ENCODE measurements around the gene AQP6.

The AQP6 gene

GRCh38 chr12:49934505-49934904 lies 38.2 kb upstream of the AQP6 start:
- ChIA-PET POLR2A (no interaction called here), CTCF (interaction anchor here (10.0 kb wide), 1 partner anchor 12 kb away, joined by 65 read pairs; no protein-coding TSS in a partner anchor)
- DNase-seq (ENCODE audit: extremely low spot score) = no peak
- no peak for TF ChIP-seq CTCF (IDR thresholded peaks at IDR 0.05; ENCODE audit: control extremely low read depth, extremely low read depth, low read depth, missing control alignments)

GRCh38 chr12:49936925-49937324 lies 35.8 kb upstream of the AQP6 start:
- ChIA-PET CTCF (interaction anchor here (1.0 to 7.1 kb wide), 5 partner anchors 9 to 119 kb away, joined by 3 to 47 read pairs (median 4); no protein-coding TSS in a partner anchor), POLR2A (no interaction called here)
- TF ChIP-seq CTCF (IDR thresholded peaks at IDR 0.05; ENCODE audit: control extremely low read depth, extremely low read depth, low read depth, missing control alignments) = no peak
- DNase-seq (ENCODE audit: extremely low spot score) = no peak

- DNase-seq (ENCODE audit: extremely low spot score) = no peak
- CTCF ChIA-PET = interaction anchor here (0.6 to 7.1 kb wide), 6 partner anchors 8 to 118 kb away, joined by 3 to 47 read pairs (median 4); no protein-coding TSS in a partner anchor
- TF ChIP-seq CTCF (IDR thresholded peaks at IDR 0.05; ENCODE audit: control extremely low read depth, extremely low read depth, low read depth, missing control alignments) = no peak
- POLR2A ChIA-PET = no interaction called here
Observed at GRCh38 chr12:49937639-49938300, 35.0 kb upstream of the AQP6 start.

GRCh38 chr12:49939307-49939706 lies 33.4 kb upstream of the AQP6 start:
- no peak for TF ChIP-seq CTCF (IDR thresholded peaks at IDR 0.05; ENCODE audit: control extremely low read depth, extremely low read depth, low read depth, missing control alignments)
- CTCF ChIA-PET = interaction anchor here (1.0 to 7.1 kb wide), 2 partner anchors 28 to 131 kb away, joined by 5 to 47 read pairs; no protein-coding TSS in a partner anchor
- POLR2A ChIA-PET = no interaction called here
- DNase-seq (ENCODE audit: extremely low spot score) = no peak

GRCh38 chr12:49939707-49940106 lies 33.0 kb upstream of the AQP6 start:
- POLR2A ChIA-PET = no interaction called here
- CTCF ChIA-PET = interaction anchor here (1.0 to 7.1 kb wide), 2 partner anchors 28 to 130 kb away, joined by 5 to 47 read pairs; no protein-coding TSS in a partner anchor
- DNase-seq (ENCODE audit: extremely low spot score) = no peak
- no peak for TF ChIP-seq CTCF (IDR thresholded peaks at IDR 0.05; ENCODE audit: control extremely low read depth, extremely low read depth, low read depth, missing control alignments)

GRCh38 chr12:49941556-49942511 lies 30.9 kb upstream of the AQP6 start:
- DNase-seq (ENCODE audit: extremely low spot score) = no peak
- no peak for TF ChIP-seq CTCF (IDR thresholded peaks at IDR 0.05; ENCODE audit: control extremely low read depth, extremely low read depth, low read depth, missing control alignments)
- CTCF ChIA-PET = interaction anchor here (1.1 to 7.1 kb wide), 5 partner anchors 10 to 129 kb away, joined by 3 to 47 read pairs (median 6); no protein-coding TSS in a partner anchor
- POLR2A ChIA-PET = no interaction called here
